HEK293T (cell line): Measurements from ENCODE around the gene NPIPB12.
"Not testable (repeated sequence)": the region's sequence is repeated elsewhere in the genome, so short reads cannot be mapped to it uniquely, and the experiment has no call there.

Experiments used
- CTCF ChIA-PET: fragments of 350-600 bp; formaldehyde crosslinking; extraction: SDS; loops from one replicate; lab custom pipeline; 2021; ENCODE audit warnings: antibody characterized with exemption, inconsistent platforms; lab: Yijun Ruan, JAX
- POLR2A ChIA-PET: fragments of 350-600 bp; formaldehyde crosslinking; extraction: SDS; loops from one replicate; lab custom pipeline; 2020; ENCODE audit warnings: antibody characterized with exemption, inconsistent platforms; lab: Yijun Ruan, JAX
- DNase-seq: peaks from one replicate; pipeline ENCODE4 v3.0.0; 2012; ENCODE audit warnings: mixed read lengths; ENCODE audit errors: extremely low spot score

The NPIPB12 gene

DNA sequence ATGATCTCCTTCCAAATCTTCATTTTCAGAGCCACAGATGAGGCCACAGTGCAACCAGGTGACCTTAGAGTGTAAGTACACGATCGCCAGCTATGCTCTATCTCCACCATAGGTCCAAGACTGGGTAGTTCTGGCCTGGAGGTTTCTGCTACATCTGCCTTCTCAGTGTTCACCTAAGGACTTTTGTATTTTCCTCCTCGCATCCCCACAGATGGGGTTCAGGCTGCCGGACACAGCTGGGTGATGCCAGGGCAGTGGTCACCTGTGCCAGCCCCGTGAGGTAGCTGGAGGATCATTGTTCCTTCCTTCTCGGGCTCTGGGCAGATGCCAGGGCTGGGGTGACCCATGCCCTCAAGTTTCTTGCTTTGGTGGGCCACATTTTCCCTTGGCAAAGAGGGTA lies at the start of gene NPIPB12:
Gene NPIPB12 (minus strand): TSS at position 101 of the 400 bp plus-strand sequence.
- DNase-seq, POLR2A ChIA-PET, CTCF ChIA-PET: not testable (repeated sequence)

- CTCF ChIA-PET, DNase-seq, POLR2A ChIA-PET: not testable (repeated sequence)
These were observed 15.3 kb upstream of the NPIPB12 start for GRCh38 chr16:29521520-29521919.

DNA sequence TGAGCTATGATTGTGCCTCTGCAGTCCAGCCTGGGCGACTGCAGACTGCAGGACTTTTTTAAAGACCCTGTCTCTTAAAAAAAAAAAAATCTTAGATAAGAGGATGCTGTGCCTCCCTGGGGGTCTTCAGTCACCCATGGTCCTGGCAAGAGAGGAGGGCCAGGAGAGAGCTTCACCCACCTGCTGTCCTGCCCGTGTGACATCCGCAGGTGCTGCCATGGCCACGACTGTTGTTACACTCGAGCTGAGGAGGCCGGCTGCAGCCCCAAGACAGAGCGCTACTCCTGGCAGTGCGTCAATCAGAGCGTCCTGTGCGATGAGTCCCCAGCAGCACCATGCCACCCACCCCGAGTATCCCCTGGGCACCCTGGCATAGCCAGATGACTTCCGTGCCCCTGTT lies 23.9 kb downstream of the NPIPB12 start:
- CTCF ChIA-PET, DNase-seq, POLR2A ChIA-PET: not testable (repeated sequence)

DNA sequence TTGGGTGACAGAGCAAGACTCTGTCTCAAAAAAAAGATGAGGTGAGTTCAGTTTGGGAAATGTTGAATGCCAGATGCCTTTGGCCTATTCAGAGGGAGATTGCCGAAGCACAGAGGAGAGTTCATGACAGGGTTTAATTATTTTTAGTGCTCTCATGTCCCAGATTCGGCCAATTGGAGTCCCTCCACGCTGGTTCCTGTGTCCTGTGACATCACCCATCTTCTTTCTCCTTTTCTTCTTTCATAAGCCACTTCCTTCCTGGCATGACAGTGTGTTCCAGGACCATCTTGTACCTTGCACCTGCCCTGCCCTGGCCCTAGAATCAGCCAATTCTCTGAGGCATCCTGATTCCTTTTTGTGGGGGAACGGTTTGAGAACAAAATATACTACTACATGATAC lies 34.1 kb downstream of the NPIPB12 start:
- CTCF ChIA-PET, DNase-seq, POLR2A ChIA-PET: not testable (repeated sequence)

DNA sequence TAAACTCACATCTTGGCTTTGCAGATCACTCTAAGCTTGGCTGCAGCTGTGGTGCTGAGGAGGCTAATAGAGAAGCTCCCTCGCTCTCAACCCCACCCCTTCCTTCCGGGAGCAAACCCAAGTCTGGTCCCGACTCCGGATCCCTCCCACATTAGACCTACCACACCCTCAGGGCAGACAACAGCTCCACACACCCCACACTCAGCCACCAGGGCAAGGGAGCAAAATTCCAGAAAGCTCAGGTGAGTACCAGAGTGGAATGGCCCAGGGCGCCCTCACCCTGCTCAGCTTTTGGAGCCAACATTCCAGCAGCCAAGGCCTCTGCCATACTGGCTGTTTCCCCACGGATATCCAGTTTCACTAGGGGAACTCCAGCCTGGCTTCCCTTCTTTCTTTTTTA lies 36.5 kb downstream of the NPIPB12 start:
- POLR2A ChIA-PET, CTCF ChIA-PET, DNase-seq: not testable (repeated sequence)

DNA sequence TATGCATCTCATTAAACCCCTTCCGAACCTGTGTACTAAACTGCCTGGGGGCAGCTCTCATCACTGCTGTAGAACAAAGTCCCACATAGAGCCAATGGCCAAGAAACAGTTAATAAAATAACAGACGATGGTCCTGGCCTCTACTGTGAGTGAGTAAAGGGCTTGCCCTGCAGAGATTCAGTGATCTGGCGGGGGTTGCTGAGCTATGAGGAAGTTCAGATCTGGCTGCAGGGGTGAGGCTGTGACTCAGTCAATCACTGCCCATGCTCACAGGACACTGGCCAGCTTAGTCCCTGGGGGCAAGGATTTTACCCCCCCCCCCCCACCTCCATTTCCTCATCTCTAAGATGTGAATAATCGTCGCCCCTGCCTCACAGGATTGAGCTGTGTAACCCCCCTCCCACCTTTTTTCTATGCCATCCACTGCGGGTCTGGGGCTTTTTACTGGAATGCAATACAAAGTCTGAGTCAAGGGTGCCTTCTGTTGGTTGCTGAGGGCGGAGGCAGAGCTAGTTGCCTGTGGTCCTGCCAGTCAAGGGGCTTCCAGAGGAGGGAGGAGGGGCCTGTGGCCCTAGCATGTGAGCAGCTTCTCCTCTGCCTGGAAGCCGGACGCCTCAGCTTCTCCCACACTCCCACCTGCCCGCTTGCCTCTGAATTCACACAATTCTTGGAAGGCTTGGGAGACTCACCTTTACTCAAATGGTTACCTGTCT lies 38.4 kb downstream of the NPIPB12 start:
- CTCF ChIA-PET, DNase-seq, POLR2A ChIA-PET: not testable (repeated sequence)

- POLR2A ChIA-PET, CTCF ChIA-PET, DNase-seq: not testable (repeated sequence)
These were observed 39.3 kb downstream of the NPIPB12 start for GRCh38 chr16:29466904-29467303.

DNA sequence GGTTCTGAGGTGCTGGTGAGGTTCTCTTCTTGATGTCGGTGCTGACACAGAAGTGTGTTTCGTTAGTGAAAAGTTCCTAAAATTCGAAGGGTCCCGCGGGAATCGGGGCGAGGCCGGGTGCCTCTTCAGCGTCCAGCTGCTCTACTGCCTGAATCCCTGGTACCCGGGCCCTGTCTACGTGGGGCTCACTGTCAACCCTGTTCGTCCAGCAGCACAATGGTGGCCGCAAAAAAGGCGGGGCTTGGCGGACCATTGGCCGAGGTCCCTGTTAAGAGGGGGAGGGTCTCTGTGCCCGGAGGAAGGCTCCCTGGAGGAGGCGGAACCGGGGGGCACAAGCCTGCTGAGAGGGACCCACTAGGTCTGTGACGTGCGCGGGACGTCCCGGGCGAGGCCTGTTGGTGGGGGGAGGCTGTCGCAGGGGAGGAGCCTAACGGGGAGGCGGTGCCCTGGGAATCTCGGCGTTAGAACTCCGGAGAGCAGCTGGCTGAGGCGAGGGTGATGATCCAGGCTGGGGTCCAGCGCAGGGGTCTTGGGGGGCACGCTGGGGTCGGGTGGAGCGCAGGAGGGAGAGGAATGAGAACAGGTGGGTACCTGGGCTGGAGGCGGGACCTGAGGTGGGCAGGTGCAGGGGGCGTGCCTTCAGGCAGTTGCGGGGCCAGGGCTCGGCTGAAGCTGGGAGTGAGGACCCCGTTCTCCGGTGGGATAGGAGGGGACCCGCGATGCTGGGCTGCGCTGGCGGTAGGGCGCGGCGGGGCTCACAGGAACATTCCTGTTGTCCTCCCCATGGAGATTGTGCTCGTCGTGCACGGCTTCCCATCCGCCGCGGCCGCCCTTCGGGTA lies 40.0 kb downstream of the NPIPB12 start:
- CTCF ChIA-PET, POLR2A ChIA-PET, DNase-seq: not testable (repeated sequence)

GRCh38 chr16:29460647-29461030 lies 45.6 kb downstream of the NPIPB12 start:
- DNase-seq, CTCF ChIA-PET, POLR2A ChIA-PET: not testable (repeated sequence)

GRCh38 chr16:29459706-29460646 lies 46.2 kb downstream of the NPIPB12 start, which contains the start of gene SULT1A4:
SULT1A4 (plus strand) TSS chr16:29459913; CDS start chr16:29461386, 1,473 bp downstream.
- DNase-seq, POLR2A ChIA-PET, CTCF ChIA-PET: not testable (repeated sequence)

GRCh38 chr16:29457660-29458059 lies 48.5 kb downstream of the NPIPB12 start:
- POLR2A ChIA-PET, CTCF ChIA-PET: not testable (repeated sequence)

DNA sequence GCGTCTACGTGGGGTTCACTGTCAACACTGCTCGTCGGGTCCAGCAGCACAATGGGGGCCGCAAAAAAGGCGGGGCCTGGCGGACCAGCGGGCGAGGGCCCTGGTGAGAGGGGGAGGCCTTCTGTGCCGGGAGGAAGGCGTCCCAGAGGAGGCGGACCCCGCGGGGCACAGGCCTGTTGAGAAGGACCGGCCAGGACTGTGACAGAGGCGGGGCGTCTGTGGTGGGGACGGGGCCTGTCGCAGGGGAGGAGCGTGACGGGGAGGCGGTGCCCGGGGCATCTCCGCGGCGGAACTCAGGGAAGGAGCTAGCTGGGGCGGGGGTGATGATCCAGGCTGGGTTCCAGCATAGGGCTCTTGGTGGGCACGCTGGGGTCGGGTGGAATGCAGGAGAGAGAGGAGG lies 51.4 kb downstream of the NPIPB12 start:
- CTCF ChIA-PET, POLR2A ChIA-PET, DNase-seq: not testable (repeated sequence)

More at GRCh38 chr16:29457660-29458059, 48.5 kb downstream of the NPIPB12 start:
- DNase-seq, result not testable (repeated sequence)

DNA sequence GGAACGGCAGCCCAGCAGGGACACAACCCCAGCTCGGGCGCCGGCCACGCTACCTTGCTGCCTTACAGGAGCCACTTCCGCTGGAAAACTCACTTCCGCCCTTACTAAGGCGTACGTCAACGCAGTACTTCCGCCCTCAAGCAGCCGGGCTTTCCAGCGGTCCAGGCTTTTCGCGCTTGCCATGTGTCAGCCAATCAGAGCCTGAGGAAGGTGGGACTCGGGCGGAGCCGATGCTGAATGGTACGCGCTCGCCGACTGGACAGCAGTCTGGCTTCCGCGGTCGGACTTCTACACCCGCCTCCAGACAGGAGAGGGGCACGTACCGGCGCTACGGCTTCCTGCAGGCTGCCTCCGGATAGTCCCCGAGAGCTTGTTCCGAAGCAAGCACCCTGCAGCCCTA lies 51.9 kb downstream of the NPIPB12 start, which contains the start of the genes BOLA2 and SLX1B:
Gene BOLA2 (minus strand): TSS at position 83 of the 400 bp plus-strand sequence. CDS start 98 bp downstream, outside the sequence.
Gene SLX1B (plus strand): TSS at position 265 of the 400 bp plus-strand sequence.
- CTCF ChIA-PET, POLR2A ChIA-PET, DNase-seq: not testable (repeated sequence)

GRCh38 chr16:29453754-29454153 lies 52.5 kb downstream of the NPIPB12 start:
- CTCF ChIA-PET, DNase-seq, POLR2A ChIA-PET: not testable (repeated sequence)
